ENCODE results near the gene RNASEH2C. TPM values are rescaled to one million over a fixed set of nuclear protein-coding genes. Genes with fewer than 3 reads are reported as not detected.

RNASEH2C gene
- total and polyA plus RNA-seq, 2 of the 13 experiments (the other 11 are each of a cell fraction or from before 2014, with no cell fraction given), result 27.4 to 50.9 TPM

- TF ChIP-seq ZNF451 (CRISPR knock-in tag; IDR thresholded peaks at IDR 0.05), result peak; percentile 53; the same call in 1 of the 2 replicates
- peak; percentile 86 for TF ChIP-seq SPEN (CRISPR knock-in tag; IDR thresholded peaks at IDR 0.05; ENCODE audit: low read depth)
- 0 out of 2 replicates have a peak, but pooled peaks have one; percentile 40 for TF ChIP-seq ZFP62 (CRISPR knock-in tag; IDR thresholded peaks at IDR 0.05)
- peak; percentile 35; the same call in 1 of the 2 replicates for TF ChIP-seq ZNF879 (CRISPR knock-in tag; IDR thresholded peaks at IDR 0.05)
- TF ChIP-seq XBP1 (CRISPR knock-in tag; IDR thresholded peaks at IDR 0.05), result no peak
- peak; percentile 86; the same call in 1 of the 2 replicates for TF ChIP-seq RNF2 (conservative IDR thresholded peaks at IDR 0.05; ENCODE audit: low read depth)
- TF ChIP-seq SNRNP70 (IDR thresholded peaks at IDR 0.05; ENCODE audit: low read depth, low read length), result no peak
- TF ChIP-seq ZNF552 (CRISPR knock-in tag; IDR thresholded peaks at IDR 0.05; ENCODE audit: borderline replicate concordance), result no peak
- peak; percentile 79; the same call in 1 of the 2 replicates for TF ChIP-seq ZNF614 (CRISPR knock-in tag; IDR thresholded peaks at IDR 0.05; ENCODE audit: borderline replicate concordance)
- TF ChIP-seq SAFB2 (CRISPR knock-in tag; IDR thresholded peaks at IDR 0.05; ENCODE audit: borderline replicate concordance, low read depth), result peak; percentile 95
- TF ChIP-seq ZNF10 (CRISPR knock-in tag; IDR thresholded peaks at IDR 0.05; ENCODE audit: borderline replicate concordance, low read depth), result no peak
- TF ChIP-seq ZNF605 (CRISPR knock-in tag; IDR thresholded peaks at IDR 0.05), result peak; percentile 57; the same call in 1 of the 2 replicates
- 0 out of 2 replicates have a peak, but pooled peaks have one; percentile 32 for TF ChIP-seq SMAD3 (CRISPR knock-in tag; IDR thresholded peaks at IDR 0.05)
- peak; percentile 86 for TF ChIP-seq TBX2 (CRISPR knock-in tag; IDR thresholded peaks at IDR 0.05; ENCODE audit: borderline replicate concordance)
- TF ChIP-seq, protein P1, sequence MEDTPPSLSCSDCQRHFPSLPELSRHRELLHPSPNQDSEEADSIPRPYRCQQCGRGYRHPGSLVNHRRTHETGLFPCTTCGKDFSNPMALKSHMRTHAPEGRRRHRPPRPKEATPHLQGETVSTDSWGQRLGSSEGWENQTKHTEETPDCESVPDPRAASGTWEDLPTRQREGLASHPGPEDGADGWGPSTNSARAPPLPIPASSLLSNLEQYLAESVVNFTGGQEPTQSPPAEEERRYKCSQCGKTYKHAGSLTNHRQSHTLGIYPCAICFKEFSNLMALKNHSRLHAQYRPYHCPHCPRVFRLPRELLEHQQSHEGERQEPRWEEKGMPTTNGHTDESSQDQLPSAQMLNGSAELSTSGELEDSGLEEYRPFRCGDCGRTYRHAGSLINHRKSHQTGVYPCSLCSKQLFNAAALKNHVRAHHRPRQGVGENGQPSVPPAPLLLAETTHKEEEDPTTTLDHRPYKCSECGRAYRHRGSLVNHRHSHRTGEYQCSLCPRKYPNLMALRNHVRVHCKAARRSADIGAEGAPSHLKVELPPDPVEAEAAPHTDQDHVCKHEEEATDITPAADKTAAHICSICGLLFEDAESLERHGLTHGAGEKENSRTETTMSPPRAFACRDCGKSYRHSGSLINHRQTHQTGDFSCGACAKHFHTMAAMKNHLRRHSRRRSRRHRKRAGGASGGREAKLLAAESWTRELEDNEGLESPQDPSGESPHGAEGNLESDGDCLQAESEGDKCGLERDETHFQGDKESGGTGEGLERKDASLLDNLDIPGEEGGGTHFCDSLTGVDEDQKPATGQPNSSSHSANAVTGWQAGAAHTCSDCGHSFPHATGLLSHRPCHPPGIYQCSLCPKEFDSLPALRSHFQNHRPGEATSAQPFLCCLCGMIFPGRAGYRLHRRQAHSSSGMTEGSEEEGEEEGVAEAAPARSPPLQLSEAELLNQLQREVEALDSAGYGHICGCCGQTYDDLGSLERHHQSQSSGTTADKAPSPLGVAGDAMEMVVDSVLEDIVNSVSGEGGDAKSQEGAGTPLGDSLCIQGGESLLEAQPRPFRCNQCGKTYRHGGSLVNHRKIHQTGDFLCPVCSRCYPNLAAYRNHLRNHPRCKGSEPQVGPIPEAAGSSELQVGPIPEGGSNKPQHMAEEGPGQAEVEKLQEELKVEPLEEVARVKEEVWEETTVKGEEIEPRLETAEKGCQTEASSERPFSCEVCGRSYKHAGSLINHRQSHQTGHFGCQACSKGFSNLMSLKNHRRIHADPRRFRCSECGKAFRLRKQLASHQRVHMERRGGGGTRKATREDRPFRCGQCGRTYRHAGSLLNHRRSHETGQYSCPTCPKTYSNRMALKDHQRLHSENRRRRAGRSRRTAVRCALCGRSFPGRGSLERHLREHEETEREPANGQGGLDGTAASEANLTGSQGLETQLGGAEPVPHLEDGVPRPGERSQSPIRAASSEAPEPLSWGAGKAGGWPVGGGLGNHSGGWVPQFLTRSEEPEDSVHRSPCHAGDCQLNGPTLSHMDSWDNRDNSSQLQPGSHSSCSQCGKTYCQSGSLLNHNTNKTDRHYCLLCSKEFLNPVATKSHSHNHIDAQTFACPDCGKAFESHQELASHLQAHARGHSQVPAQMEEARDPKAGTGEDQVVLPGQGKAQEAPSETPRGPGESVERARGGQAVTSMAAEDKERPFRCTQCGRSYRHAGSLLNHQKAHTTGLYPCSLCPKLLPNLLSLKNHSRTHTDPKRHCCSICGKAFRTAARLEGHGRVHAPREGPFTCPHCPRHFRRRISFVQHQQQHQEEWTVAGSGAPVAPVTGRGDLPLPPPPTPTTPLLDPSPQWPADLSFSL (CRISPR knock-in tag; IDR thresholded peaks at IDR 0.05), result no peak
- peak; percentile 66; the same call in 1 of the 2 replicates for TF ChIP-seq GLI4 (CRISPR knock-in tag; IDR thresholded peaks at IDR 0.05; ENCODE audit: borderline replicate concordance)
- no peak; the same call in 1 of the 2 replicates for TF ChIP-seq ZNF720 (CRISPR knock-in tag; IDR thresholded peaks at IDR 0.05)
- TF ChIP-seq UBTF (CRISPR knock-in tag; IDR thresholded peaks at IDR 0.05), result peak; percentile 75
- TF ChIP-seq SALL1 (CRISPR knock-in tag; IDR thresholded peaks at IDR 0.05), result peak; percentile 83
- peak; percentile 80 for TF ChIP-seq CBFB (CRISPR knock-in tag; IDR thresholded peaks at IDR 0.05)
- no peak for TF ChIP-seq PRPF4 (IDR thresholded peaks at IDR 0.05; ENCODE audit: low read depth, low read length, poor library complexity, severe bottlenecking)
- peak; percentile 99 for TF ChIP-seq ZFX (CRISPR knock-in tag; IDR thresholded peaks at IDR 0.05; ENCODE audit: low read depth)
Measured at GRCh38 chr11:65720211-65720934, at the start of gene RNASEH2C (continued).
